SH-SY5Y (cell line): ENCODE results near the gene LGALS3BP.

Experiments
- GATA2 ChIP-seq: IDR thresholded peaks from 2 replicates; pipeline ENCODE4 v1.6.1; 2011; ENCODE audit warnings: mild to moderate bottlenecking, low read depth, low read length
- GATA3 ChIP-seq: IDR thresholded peaks from 2 replicates; pipeline ENCODE4 v1.6.1; 2011; ENCODE audit warnings: low read depth, mild to moderate bottlenecking, low read length, moderate library complexity

LGALS3BP gene

DNA sequence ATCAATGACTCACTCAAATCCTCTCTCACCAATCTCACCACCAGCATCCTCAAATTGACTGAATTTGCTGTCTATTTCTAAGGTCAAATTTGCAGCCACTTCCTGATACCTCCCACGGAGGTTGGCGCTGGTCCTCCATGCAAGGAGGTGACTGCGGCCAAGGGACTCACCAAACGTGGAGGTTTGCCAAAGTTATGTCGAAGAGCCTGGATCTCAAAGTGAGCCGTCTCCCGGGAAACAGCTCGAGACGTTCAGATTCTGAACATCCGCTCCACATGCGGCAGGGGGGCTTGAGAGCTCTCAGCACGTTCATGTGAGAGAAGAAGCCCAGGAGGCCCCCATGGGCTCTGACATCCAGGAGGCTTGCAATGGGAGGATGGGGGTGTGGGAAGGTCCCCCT lies 22.6 kb downstream of the LGALS3BP start:
- TF ChIP-seq GATA2 (no peak), GATA3 (no peak)

DNA sequence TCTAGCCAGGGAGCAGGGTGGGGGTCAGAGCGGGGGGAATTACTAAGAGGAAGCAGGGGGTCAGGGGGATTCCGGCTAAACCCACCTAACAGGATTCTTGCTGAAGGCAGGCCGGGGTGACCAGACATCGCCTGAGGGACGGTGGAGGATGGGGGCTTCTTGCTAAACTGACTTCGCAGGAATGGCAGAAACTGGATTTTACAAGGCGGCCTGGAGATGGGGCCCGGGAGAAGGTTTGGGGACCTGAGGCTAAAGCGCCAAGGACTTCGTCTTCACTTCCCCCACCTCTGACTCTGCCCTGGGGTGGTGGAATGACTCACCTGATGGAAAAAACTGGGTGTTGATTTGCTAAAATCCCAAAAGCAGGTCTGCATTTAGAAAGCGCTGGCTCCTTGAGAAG lies 23.5 kb downstream of the LGALS3BP start:
- no peak for TF ChIP-seq GATA3
- no peak for TF ChIP-seq GATA2

DNA sequence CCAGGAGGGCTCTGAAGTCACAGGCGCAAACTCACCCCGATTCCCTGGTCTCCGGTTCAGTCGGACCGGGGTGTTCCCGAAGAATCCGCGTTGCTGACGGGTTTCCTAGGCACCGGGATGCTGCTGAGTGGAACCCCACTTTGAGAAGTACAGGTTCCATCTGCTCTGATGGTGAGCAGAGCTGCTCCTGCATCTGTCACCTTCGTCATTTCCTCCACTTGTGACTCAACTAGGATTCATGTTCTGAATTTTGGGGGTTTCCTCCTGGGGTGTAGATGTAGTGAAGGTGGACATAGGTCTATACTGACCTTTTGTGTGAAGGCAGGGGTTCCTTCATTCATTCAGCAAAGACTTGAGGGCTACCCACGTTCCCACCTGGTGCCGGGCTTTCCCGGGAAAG lies 25.0 kb downstream of the LGALS3BP start:
- TF ChIP-seq GATA2 = no peak
- no peak for TF ChIP-seq GATA3

DNA sequence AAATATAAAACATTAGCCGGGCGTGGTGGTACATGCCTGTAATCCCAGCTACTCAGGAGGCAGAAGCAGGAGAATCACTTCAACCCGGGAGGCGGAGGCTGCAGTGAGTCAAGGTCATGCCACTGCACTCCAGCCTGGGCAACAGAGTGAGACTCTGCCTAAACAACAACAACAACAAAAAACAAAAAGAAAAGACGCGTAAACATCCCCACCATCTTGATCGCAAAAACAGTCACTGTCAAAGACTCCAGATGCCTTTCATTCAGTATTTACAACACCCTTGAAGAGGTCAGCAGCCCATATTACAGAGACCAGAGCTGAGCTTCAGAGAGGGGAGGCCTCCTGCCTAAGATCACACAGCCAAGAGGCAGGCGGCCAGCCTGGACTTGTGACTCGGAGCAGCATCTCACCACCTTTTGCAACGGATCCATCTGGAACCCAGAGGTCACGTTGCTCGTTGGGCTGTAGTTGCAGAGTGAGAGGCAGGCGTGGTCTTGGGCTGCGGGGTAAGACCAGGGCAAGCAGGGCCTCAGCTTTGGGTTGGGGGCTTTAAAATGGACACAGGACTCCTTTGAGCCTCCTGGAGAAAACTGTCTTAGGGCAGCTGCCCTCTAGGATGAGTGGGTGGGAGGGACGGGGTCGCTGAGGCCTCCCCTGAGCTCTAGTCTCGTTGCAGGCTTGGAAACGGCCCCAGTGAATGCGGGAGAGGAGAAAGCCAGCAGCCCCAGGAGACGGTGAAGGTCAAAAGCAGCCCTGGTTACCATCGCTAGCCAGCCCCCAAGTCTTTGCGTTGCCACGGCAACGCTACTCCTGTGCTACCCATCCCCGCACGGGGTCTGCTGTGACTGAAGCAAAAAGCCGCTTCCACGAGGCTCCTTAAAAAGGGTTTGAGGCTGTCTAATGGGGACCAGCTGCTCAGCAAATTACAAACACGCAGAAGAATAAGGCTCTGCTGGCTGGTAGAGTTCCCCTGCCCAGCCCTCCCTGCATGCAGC lies 26.1 kb downstream of the LGALS3BP start:
- TF ChIP-seq GATA2 (no peak), GATA3 (no peak)

DNA sequence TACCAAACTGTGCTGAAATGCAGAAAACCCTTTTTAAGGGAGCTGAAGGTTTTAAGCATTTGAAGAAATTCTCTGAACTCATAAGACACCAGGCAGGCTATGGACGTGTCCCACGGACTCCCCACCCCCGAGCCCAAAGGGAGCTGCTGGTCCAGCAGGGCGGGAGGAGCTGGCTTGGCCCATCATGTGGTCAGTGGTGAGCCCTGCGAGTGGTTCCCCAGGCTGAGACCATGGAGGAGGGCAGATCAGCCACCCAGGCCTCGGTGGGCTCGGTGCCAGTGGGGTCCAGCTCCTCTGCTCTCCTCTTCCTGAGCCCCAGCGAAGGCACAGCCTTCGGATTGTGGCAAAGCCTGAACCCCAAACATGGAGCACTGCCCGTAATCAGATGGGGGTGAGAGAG lies 27.0 kb downstream of the LGALS3BP start:
- TF ChIP-seq GATA2 = no peak
- no peak for TF ChIP-seq GATA3

DNA sequence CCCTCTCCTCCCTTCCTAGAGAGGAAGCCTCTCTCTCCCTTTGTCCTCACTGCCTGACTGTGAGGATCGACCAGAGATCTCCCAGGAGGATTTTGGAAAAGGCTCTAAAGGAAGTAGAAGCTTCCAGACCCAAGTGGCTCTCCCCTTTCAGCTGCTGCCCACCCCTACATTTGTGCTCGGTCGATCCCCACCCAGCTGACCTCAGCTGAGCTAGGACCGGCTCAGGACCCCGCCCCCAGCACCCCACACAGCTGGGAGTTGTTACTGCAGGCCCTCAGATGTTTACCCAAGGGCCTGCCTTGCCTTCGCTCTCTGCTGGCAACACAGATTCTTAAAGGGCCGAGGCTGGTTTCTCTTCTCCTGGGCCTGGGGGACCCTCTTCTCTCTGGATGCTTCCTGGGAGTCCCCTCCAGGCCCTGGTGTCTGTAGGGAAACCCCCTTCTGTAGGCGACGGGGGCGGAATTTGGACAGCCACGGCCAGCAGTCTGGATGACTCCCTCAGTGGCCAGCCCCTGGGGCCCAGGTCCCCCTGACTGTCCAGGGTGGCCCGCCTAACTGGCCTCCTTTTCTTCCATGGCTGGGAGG lies 27.7 kb downstream of the LGALS3BP start:
- no peak for TF ChIP-seq GATA2
- no peak for TF ChIP-seq GATA3

DNA sequence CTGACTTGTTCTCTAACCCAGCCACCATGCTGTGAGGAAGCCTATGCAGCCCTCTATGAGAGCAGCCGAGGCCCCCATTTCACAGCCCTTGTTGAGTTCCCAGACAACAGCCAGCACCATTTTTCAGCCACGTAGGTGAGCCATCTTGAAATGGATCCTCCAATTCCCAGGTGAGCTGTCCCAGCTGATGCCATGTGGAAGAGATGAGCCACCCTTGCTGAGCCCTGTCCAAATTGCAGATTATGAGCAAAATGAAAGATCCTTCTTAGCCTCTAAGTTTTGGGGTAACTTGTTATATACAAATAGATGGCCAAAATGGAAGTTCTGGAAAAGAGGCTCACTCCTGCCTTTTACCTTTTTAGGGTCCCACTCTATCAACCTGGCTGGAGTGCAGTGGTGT lies 28.9 kb downstream of the LGALS3BP start:
- TF ChIP-seq GATA2 (no peak), GATA3 (no peak)

DNA sequence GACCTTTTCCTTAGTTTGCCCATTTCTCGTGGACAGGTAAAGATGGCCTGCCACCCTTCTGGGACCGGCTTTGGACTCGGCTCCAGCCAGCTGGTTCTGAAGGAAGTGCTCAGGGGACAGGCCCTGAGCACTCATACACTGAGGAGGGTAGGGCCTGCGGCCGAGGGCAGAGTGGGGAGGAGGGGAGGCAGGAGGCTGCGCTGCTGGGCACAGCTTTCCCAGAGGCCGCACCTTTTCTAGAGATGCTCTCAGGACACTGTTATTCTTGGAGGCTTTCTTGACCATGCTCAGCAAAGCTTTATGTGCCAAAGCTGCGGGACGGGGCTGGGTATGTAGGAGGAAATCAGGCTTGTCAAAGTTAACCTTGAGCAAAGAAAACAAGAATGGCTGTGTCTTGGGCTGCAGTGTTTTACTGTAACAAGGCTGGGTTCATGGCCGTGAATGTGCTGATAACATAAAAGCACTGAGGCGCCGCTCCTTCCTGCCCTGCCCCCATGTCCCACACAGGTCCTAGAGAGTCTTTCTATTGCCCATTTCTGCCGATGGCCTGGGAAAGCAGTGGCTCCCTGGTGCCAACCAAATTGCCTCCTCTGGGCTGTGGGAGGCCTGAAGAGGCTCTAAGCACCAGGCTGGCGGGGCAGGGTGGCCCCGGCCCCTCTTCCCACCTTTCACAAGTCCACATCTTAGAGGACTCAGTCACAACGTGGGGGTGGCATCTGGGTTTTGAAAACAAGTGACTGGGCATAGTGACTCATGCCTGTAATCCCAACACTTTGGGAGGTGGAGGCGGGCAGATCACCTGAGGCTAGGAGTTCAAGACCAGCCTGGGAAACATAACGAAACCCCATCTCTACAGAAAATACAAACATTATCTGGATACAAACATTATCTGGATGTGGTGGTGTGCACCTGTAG lies 32.2 kb downstream of the LGALS3BP start:
- TF ChIP-seq GATA3 = no peak
- TF ChIP-seq GATA2 = no peak

DNA sequence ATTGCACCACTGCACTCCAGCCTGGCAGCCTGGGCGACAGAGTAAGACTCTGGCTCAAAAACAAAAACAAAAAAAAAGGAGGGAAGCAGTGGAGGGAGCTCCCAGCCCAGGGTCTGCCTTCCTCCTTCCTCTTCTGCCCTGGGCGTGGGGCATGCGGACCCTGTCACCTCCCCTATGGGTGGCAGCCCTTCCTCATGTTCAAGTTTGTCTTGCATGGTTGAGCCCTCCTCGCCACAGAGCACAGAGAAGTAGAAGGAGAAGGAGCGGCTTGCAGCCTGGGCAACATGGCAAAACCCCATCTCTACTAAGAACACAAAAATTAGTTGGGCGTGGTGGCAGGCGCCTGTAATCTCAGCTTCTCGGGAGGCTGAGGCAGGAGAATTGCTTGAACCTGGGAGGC lies 33.1 kb downstream of the LGALS3BP start:
- TF ChIP-seq GATA2 (no peak), GATA3 (no peak)

DNA sequence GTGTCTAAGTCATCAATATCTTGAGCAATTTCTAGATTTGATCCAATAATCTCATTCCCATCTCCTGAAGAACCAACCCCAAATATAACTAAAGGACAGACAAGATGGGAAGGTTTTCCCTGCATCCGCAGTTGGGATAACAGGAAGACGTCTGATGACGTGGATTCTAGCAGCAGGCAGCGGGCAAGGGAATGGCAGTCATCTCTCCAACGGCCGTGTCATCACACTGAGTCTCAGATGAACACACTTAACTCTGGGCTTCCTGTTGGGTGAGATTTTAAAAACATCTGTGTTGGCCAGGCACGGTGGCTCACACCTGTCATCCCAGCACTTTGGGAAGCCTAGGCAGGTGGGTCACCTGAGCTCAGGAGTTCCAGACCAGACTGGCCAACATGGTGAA lies 33.6 kb downstream of the LGALS3BP start:
- TF ChIP-seq GATA2 = no peak
- TF ChIP-seq GATA3 = no peak

DNA sequence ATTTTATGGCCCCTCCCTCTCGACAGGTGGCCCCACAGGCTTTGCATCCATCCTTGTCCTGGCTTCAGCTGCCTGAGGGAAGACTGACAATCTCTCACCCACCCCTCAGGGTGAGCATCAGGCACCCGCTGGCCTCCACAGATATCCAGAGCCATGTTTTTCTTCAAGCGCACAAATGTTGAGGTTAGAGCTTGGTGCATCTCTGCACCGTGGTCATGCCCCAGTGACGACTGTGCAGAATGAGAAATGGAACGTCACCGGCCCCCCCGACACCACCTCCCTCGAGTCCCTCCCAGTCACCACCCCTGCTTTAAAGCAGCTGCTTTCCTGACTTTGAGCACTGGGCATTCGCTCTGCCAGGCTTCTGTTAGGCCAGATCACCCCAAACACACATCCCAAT lies 34.8 kb downstream of the LGALS3BP start:
- TF ChIP-seq GATA3 (no peak), GATA2 (no peak)

DNA sequence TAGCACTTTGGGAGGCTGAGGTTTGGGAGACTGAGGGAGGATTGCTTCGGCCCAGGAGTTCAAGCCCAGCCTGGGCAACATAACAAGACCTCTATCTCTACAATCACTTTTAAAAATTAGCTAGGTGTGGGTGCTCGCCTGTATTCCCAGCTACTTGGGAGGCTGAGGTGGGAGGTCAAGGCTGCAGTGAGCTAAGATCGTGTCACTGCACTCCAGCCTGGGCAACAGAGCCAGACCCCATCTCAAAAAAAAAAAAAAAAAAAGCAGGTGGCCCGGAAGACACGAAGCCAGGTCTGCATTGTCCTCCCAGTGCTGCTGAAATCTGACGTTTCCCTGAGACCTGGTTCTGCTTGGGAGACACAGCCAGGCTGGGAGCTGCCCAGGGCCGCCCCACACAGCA lies 35.7 kb downstream of the LGALS3BP start:
- TF ChIP-seq GATA3 (no peak), GATA2 (no peak)

DNA sequence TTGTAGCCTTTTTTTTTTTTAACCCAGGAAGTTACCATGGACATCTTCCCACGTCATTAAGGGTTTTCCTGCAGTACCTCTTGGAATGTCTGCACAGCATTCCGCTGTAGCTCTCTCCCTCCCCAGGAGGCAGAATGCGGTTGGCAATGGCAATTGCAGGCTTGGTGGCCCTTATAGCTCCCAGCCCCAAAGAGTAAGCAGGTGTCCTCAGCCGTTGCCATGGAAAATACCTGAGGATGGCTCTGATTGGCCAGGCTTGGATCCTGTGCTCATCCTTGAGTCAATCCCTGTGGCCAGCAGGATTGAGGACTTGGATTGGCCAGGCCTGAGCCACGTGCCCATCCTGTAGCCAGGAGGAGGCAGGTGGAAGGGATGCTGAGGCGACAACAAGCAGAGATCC lies 39.0 kb downstream of the LGALS3BP start:
- TF ChIP-seq GATA2 (no peak), GATA3 (no peak)

DNA sequence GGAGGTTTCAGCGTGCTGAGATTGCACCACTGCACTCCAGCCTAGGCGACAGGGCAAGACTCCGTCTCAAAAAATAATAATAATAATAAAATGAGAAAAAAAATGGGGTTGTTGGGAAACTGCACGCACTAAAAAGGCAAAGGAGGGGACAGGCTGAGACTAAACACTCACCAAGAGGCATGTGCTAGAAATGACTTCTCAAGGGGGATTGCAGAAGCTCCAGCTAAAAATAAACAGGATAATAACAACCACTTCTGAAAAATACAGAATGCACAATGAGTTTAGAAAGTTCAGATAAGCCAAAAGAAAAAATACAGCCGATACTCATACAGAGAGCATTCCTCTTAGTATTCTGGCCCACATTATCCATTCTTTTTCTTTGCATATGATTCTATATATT lies 39.5 kb downstream of the LGALS3BP start:
- TF ChIP-seq GATA2 (no peak), GATA3 (no peak)
